ENCODE results near the gene CHMP6. TPM values are rescaled to one million over a fixed set of nuclear protein-coding genes. Genes with fewer than 3 reads are reported as not detected.

The CHMP6 gene
- total RNA-seq, 2 experiments from 2014 or later: 31.3 to 32.9 TPM

DNA sequence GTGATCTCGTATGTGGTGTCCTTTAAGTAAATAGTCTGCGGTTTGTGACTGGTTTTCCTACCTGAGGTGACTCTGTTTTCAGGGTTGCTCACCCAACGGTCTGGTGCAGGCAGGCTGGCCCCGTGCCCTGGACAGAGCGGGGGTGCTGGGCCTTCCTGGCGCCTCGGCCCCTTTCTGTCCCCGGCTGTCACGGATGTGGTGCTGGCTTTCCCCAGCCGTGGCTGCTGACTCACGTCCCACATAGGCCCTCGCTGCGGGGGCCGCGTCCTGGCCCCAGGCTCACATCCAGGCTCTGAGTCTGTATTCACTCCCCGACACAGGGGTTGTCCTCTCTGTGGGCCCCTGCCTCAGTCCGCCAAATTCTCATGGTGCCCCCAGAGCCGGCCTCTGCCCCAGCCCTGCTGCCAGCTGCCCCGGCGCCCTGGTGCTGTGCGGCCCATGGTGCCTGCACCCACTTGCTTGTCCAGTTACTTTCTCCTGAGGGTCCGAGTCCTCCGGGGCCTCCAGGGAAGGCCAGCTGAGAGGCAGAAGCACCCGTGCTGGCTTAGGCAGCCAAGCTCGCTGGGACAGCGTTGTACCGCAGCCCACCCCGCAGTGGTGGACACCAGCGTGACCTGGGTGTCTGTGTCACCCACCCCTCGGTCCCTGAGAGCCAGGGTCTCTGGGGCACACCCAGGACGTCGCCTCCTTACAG, 5.9 kb downstream of the CHMP6 start:
- H3K4me3 Mint-ChIP-seq: no peak overlapping the region

DNA sequence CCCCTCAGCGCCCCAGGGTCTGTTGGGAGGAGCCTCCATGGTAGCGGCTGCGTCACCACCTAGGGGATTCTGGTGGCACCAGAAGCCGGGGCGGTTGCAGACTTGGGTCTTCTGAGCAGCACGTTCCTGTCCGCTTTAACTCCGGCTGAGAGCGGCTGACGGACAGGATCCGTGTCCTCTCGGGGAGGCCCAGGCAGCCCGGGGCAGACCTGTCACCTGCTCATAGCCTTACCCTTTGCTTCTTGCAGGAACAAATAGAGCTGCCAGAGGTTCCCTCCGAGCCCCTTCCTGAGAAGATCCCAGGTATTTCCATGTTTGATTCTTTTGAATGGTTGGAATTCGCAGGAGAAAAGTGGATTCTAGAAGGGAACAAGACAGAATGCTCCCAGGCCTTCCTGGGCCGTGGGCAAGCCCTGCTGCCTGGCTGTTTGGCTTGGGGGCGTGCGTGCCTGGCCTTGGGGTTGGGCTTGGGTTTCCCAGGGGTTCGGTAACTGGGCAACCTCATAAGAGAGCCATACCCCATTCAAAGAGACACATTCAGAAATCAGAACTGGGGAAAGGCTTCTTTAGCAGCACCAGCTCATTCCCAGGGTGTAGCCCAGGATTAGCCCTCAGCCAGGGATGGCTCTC, 6.6 kb downstream of the CHMP6 start:
- Mint-ChIP-seq H3K4me3 (no peak overlapping the region), H3K9me3 (no peaks in the 10 kb centered on the region), H3K36me3 (ENCODE audit: low read depth) (peaks cover 17% of the 10 kb centered on the region), H3K27ac (no peak overlapping the region), H3K27me3 (peaks cover 12% of the 10 kb centered on the region), H3K4me1 (peaks cover 6% of the 10 kb centered on the region)
- CTCF ChIA-PET: interaction anchor here (1.0 to 1.7 kb wide), 3 partner anchors 17 to 571 kb away, joined by 3 to 6 read pairs (median 4); no protein-coding TSS in a partner anchor
- no peak for DNase-seq
- POLR2A ChIA-PET: no interaction called here

More for the DNA sequence above, 5.9 kb downstream of the CHMP6 start:
- Mint-ChIP-seq H3K27me3 (peaks cover 5% of the 10 kb centered on the region), H3K4me1 (peaks cover 12% of the 10 kb centered on the region), H3K9me3 (no peaks in the 10 kb centered on the region), H3K36me3 (ENCODE audit: low read depth) (peaks cover 17% of the 10 kb centered on the region), H3K27ac (no peak overlapping the region)
- CTCF ChIA-PET: interaction anchor here (1.0 to 1.7 kb wide), 4 partner anchors 18 to 571 kb away, joined by 3 to 6 read pairs (median 4); no protein-coding TSS in a partner anchor
- POLR2A ChIA-PET: no interaction called here
- DNase-seq: no peak

DNA sequence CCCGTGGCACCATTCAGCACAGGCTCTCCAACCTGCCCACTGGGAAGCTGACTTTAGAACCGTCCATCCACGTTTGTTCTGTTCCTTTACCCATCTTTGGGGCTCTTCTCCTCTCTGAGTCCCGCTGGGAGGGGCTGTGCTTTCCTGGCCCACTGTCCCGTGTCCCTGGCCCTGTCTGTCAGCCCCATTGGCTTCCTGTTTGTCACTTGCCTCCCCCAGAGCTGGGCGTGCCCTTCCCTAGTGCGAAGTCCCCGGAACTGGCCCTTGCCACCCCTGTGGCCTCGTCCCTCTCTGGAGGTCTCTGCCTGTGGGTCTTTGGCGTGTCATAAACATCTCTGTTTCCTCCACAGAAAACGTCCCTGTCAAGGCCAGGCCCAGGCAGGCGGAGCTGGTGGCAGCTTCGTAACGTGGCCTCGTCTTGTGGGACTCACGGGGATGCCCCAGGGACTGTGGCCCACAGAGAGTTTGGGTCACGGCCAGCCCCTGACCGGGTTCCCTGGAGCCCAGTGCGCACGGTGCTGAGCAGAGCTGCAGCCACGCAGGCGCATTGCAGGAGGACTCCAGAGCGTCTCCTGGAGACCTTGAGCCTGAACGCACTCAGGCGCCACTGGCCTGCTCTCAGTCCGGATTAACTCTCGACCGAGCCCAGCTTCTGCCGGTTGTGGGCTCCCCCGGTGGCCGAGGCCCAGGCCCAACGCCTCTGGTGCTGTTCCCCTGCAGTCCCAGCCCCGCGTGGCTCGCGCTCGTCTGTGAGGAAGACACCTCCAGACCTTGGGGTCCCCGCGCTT, 7.3 kb downstream of the CHMP6 start:
- peaks cover 17% of the 10 kb centered on the region for H3K36me3 Mint-ChIP-seq (ENCODE audit: low read depth)
- H3K27ac Mint-ChIP-seq: no peak overlapping the region
- ChIA-PET CTCF (interaction anchor here (1.0 to 1.7 kb wide), 3 partner anchors 16 to 572 kb away, joined by 3 to 6 read pairs (median 4); no protein-coding TSS in a partner anchor), POLR2A (no interaction called here)
- H3K4me1 Mint-ChIP-seq: peaks cover 7% of the 10 kb centered on the region
- H3K9me3 Mint-ChIP-seq: no peaks in the 10 kb centered on the region
- H3K27me3 Mint-ChIP-seq: peaks cover 17% of the 10 kb centered on the region
- DNase-seq: no peak
- no peak overlapping the region for H3K4me3 Mint-ChIP-seq

DNA sequence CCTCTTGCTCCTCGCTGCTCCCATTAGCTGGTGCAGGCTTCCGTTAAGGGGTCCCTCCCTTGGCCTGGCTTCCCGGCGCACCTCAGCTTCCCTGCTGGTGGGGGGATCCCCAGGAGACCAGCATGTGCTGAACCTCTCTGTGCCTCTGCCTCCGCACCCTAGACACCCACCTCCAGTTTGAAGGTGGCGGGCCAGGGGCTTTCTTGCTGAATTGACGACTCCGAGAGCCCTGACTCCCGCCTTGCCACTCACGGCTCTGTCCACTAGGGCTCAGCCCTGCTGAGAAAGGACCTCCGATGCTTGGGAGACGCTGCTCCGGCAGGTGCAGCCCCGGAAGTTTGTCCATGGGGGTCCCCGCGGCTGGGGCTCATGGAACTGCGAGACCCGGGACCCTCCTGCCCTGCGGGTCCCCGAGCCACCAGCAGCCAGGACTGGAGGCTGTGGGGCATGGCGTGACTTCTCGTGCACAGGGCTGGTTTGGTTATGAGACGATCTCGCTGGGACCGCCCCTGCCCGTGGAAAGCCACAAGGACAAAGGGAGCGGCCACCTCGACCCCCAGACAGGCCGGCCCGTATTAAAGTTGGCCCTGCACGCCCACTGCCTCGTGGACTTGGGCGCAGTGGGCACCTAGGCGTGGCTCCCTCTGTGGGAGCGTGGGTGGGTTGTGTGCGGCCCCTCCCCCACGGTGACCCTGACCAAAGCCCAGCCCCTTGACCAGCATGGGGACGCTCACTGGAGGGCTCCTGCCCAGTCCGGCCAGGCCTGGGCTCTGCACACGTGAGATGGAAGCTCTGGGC, 8.1 kb downstream of the CHMP6 start:
- POLR2A ChIA-PET: no interaction called here
- Mint-ChIP-seq H3K27ac (no peak overlapping the region), H3K4me3 (no peak overlapping the region), H3K9me3 (no peaks in the 10 kb centered on the region), H3K36me3 (ENCODE audit: low read depth) (peaks cover 17% of the 10 kb centered on the region), H3K27me3 (peaks cover 21% of the 10 kb centered on the region), H3K4me1 (peaks cover 11% of the 10 kb centered on the region)
- no peak for DNase-seq
- CTCF ChIA-PET: interaction anchor here (1.1 kb wide), 1 partner anchor 102 kb away, joined by 4 read pairs; no protein-coding TSS in a partner anchor

DNA sequence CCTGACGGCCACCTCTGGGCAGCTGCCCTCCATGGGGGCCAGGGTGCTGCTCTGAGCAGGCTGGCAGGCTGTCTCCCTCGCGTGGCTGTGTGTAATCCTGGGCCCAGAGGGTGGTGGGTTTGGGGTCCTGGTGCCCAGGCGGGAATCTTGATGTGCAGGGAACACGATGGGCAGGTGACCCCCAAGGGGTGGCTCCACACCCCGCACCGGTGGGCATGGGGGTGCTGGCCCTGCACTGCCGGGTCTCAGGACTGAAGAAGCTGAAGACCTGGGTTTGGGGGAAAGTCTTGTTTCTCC, 8.6 kb downstream of the CHMP6 start:
- H3K4me3 Mint-ChIP-seq: no peak overlapping the region
- DNase-seq: no peak
- peaks cover 12% of the 10 kb centered on the region for H3K4me1 Mint-ChIP-seq
- H3K27ac Mint-ChIP-seq: no peak overlapping the region
- H3K36me3 Mint-ChIP-seq (ENCODE audit: low read depth): peaks cover 18% of the 10 kb centered on the region
- ChIA-PET POLR2A (no interaction called here), CTCF (no interaction called here)
- peaks cover 23% of the 10 kb centered on the region for H3K27me3 Mint-ChIP-seq
- H3K9me3 Mint-ChIP-seq: no peaks in the 10 kb centered on the region

DNA sequence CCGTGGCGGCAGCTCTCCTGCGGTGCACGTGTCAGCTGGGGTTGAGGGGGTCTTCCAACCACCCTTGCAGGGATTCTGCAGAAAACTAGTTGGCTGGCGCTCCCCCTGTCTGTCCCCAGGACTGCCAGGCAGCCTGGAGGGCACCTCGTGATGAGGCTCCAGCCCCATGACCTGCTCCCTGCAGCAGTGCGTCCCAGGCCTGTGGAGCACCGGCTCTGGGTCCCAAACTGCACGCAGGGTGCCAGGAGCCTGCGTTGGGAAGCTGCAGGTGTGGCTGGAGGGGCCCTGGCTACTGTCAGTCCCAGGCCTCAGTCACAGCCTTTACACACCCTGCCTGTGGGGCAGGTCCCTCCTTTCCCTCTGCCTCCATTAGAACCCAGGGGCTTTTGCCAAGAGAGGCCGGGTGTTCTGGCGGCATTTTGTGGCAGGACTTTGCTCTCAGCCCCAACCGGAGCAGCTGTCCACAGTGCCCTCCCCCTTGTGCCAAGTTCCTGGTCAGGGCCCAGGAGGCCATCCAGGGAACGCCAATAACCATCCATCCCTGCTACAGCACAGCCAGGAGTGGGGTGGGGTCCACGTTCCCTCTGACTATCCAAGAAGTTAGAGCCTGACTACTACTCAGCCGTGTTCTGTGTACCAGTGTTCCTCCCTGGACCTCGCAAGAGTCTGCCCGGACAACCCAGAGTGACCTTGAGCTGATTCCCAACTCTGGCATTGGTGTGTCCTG, 9.2 kb downstream of the CHMP6 start:
- ChIA-PET CTCF (interaction anchor here (1.1 kb wide), 1 partner anchor 574 kb away, joined by 3 read pairs; no protein-coding TSS in a partner anchor), POLR2A (no interaction called here)
- no peak for DNase-seq
- Mint-ChIP-seq H3K4me1 (peaks cover 12% of the 10 kb centered on the region), H3K4me3 (no peak overlapping the region), H3K9me3 (no peaks in the 10 kb centered on the region), H3K27me3 (peaks cover 23% of the 10 kb centered on the region), H3K36me3 (ENCODE audit: low read depth) (peaks cover 13% of the 10 kb centered on the region), H3K27ac (no peak overlapping the region)

DNA sequence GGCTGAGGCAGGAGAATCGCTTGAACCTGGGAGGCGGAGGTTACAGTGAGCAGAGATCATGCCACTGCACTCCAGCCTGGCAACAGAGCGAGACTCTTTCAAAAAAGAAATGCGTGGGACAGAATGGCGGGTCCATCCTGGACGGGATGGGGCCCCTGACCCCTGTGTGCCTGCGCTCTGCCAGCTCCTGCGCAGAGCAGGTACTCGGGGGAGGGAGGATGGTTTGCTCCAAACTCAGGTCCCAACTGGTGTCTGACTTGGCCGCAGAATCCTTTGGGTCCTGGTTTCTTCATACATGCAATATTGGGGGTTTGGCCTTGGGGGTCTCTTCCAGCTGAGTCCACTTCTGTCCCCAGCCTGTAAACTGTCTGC, 10.4 kb downstream of the CHMP6 start:
- Mint-ChIP-seq H3K36me3 (ENCODE audit: low read depth) (peaks cover 9% of the 10 kb centered on the region), H3K4me3 (no peak overlapping the region), H3K9me3 (no peaks in the 10 kb centered on the region), H3K4me1 (peaks cover 12% of the 10 kb centered on the region), H3K27me3 (peaks cover 33% of the 10 kb centered on the region), H3K27ac (peak overlapping the region; percentile 36)
- DNase-seq: no peak
- CTCF ChIA-PET: interaction anchor here (0.6 to 1.1 kb wide), 2 partner anchors 96 to 575 kb away, joined by 3 read pairs; no protein-coding TSS in a partner anchor
- POLR2A ChIA-PET: no interaction called here

DNA sequence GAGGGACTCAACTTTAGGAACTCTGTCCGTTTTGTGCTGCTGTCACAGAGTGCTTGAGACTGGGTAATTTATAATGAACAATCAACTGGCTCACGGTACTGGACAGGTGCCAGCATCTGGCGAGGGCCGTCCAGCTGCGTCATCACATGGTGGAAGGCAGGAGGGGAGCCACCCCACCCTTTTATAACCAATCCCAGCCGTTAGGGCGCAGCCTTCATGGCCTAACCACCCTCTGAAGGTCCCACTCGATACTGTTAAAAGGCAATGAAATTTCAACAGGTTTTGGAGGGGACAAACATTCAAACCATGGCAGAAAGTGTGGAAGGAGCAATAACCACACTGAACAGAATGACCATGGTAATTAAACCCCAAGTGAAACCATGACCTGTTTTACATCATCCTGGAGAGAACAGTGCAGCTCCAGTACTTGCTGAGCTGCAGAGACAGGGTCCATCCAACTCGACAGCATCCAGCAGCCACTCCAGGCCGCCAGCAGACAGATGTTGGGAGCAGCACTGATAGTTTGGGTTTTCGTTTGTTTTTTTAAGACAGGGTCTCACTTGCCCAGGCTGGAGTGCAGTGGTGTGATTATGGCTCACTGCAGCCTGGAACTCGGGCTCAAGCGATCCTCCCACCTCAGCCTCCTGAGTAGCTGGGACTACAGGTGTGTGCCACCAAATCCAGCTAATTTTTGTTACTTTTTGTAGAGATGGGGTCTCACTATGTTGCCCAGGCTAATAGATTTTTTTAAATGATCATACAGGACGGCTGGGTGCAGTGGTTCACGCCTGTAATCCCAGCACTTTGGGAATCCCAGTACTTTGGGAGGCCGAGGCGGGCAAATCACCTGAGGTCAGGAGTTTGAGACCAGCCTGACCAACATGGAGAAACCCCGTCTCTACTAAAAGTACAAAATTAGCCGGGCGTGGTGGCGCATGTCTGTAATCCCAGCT, 11.0 kb downstream of the CHMP6 start:
- Mint-ChIP-seq H3K27me3 (peaks cover 33% of the 10 kb centered on the region), H3K27ac (peak overlapping the region; percentile 36), H3K36me3 (ENCODE audit: low read depth) (peaks cover 9% of the 10 kb centered on the region), H3K9me3 (no peaks in the 10 kb centered on the region), H3K4me1 (peaks cover 12% of the 10 kb centered on the region), H3K4me3 (no peak overlapping the region)
- POLR2A ChIA-PET: no interaction called here
- DNase-seq: no peak
- CTCF ChIA-PET: no interaction called here

DNA sequence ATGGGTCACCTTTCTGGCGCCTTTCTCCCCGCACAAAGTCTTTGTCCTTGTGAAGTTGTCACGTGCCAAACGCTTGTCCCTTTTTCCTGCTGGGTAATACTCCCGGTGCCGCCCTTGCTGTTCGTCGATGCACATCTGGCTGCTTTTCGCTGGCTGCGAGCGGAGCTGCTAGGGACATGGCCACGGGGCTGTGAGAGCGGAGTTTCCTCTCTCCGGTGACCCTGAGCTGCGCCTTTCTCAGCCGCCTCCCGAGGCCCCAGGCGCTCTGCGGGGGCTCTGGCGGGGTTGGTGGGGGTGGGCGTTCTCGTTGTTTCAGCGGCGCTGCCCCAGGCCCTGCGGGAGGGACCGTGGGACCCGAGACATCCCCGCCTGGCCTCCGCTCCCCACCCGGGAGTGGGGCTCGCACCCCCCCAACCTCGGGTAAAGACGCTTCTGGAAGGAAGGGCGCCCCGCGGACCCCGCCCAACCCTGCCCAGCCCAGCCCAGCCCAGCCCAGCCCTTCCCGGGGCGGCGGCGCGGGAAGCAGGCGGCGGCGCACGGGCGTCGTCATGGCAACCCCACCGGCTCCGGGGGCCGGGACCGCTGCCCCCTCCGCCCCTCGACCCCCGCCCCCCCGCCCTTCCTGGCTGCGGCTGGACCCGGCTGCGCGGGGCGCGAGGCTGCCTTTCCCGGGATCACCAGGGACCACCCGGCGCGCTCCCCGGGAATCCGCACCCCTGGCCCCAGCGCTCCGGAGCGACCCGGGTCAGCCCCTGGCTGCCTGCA, 12.3 kb downstream of the CHMP6 start:
- CTCF ChIA-PET: interaction anchor here (1.0 to 2.0 kb wide), 3 partner anchors 14 to 46 kb away, joined by 5 to 6 read pairs (median 6); no protein-coding TSS in a partner anchor
- Mint-ChIP-seq H3K36me3 (ENCODE audit: low read depth) (peaks cover 7% of the 10 kb centered on the region), H3K4me1 (peaks cover 12% of the 10 kb centered on the region), H3K27ac (no peak overlapping the region), H3K27me3 (peaks cover 37% of the 10 kb centered on the region), H3K9me3 (no peaks in the 10 kb centered on the region), H3K4me3 (no peak overlapping the region)
- POLR2A ChIA-PET: interaction anchor here (0.6 to 0.9 kb wide), 2 partner anchors 9 to 14 kb away, joined by 3 read pairs; no protein-coding TSS in a partner anchor
- no peak for DNase-seq

DNA sequence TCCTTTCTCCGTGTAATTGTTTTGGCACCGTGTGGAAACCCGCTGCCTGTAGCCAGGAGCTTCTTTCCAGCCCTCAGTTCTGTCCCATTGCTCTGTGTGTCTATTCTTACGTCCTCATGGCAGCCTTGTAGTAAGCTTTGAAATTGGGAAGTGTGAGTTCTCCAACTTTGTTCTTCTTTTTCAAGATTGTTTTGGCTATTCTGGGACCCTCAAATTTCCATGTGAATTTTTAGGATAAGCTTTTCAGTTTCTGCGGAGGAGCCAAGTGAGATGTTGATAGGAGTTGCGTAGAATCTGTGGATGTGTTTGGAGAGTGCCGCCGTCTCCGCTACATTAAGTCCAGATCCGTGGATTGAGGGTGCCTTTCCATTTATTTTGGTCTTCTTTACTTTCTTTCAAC, 15.2 kb downstream of the CHMP6 start:
- H3K27me3 Mint-ChIP-seq: peaks cover 41% of the 10 kb centered on the region
- H3K36me3 Mint-ChIP-seq (ENCODE audit: low read depth): peaks cover 10% of the 10 kb centered on the region
- POLR2A ChIA-PET: no interaction called here

DNA sequence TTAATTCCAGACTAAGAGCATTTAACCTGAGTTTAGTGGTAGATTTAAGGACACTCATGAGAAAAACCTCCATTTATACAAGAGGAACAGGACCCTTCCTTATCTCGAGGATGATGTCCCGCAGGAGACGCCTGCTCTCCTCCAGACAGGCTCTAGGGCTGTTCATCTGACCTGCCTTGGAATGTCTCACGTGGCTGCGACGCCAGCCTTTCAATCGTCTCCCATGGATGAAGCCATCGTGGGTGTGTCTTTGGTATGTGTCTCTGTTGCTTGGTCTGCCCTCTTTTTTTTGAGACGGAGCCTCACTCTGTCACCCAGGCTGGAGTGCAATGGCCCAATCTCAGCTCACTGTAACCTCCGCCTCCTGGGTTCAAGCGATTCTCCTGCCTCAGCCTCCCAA, 16.5 kb downstream of the CHMP6 start:
- DNase-seq: no peak
- H3K4me1 Mint-ChIP-seq: peaks cover 14% of the 10 kb centered on the region
- CTCF ChIA-PET: no interaction called here
- peaks cover 14% of the 10 kb centered on the region for H3K9me3 Mint-ChIP-seq
- peaks cover 30% of the 10 kb centered on the region for H3K27me3 Mint-ChIP-seq
- H3K27ac Mint-ChIP-seq: no peak overlapping the region
- POLR2A ChIA-PET: no interaction called here
- H3K36me3 Mint-ChIP-seq (ENCODE audit: low read depth): peaks cover 12% of the 10 kb centered on the region
- no peak overlapping the region for H3K4me3 Mint-ChIP-seq

More for the DNA sequence above, 15.2 kb downstream of the CHMP6 start:
- peaks cover 16% of the 10 kb centered on the region for H3K4me1 Mint-ChIP-seq
- no peak overlapping the region for H3K27ac Mint-ChIP-seq
- no peak for DNase-seq
- H3K4me3 Mint-ChIP-seq: no peak overlapping the region
- CTCF ChIA-PET: interaction anchor here (0.6 kb wide), 1 partner anchor 416 kb away, joined by 3 read pairs; no protein-coding TSS in a partner anchor
- H3K9me3 Mint-ChIP-seq: peaks cover 11% of the 10 kb centered on the region
